GM23338 (cell line): ENCODE results near the gene LYST. TPM values are rescaled to one million over a fixed set of nuclear protein-coding genes. Genes with fewer than 3 reads are reported as not detected.

Experiments used
- ATAC-seq: fragments of 200-7000 bp; cut with Tn5 transposase; 3 replicates; pipeline ENCODE4 v1.9.1; 2020
- DNase-seq: peaks from one replicate; pipeline ENCODE4 v3.0.0-alpha.2; 2015; ENCODE audit warnings: low spot score
- H2AFZ ChIP-seq: fragments of 200-600 bp; sonication (generic); 2 replicates; pipeline ENCODE4 v1.8.0; 2016; ENCODE audit warnings: antibody characterized with exemption, mild to moderate bottlenecking, moderate library complexity
- H3F3A ChIP-seq: fragments of 200-600 bp; sonication (generic); replicated peaks from 2 replicates; pipeline ENCODE4 v1.8.0; 2017; ENCODE audit warnings: antibody characterized with exemption, mixed run types, low read depth
- H3K27ac ChIP-seq: fragments of 200-600 bp; sonication (generic); 2 replicates; pipeline ENCODE4 v1.6.1; 2016; ENCODE audit warnings: low read depth
- H3K27me3 ChIP-seq: fragments of 200-600 bp; sonication (generic); 2 replicates; pipeline ENCODE4 v1.8.0; 2016; ENCODE audit warnings: mild to moderate bottlenecking, mixed run types, moderate library complexity; ENCODE audit not compliant: insufficient read depth
- H3K36me3 ChIP-seq: fragments of 200-600 bp; sonication (generic); 2 replicates; pipeline ENCODE4 v1.8.0; 2016; ENCODE audit warnings: mild to moderate bottlenecking; ENCODE audit not compliant: insufficient read depth
- H3K4me1 ChIP-seq: fragments of 200-600 bp; sonication (generic); 2 replicates; pipeline ENCODE4 v1.8.0; 2016; ENCODE audit warnings: mild to moderate bottlenecking, moderate library complexity; ENCODE audit not compliant: insufficient read depth
- H3K4me2 ChIP-seq: fragments of 200-600 bp; sonication (generic); 2 replicates; pipeline ENCODE4 v1.7.1; 2017; ENCODE audit warnings: mixed run types
- H3K4me3 ChIP-seq: fragments of 200-600 bp; sonication (generic); 2 replicates; pipeline ENCODE4 v1.6.1; 2016; ENCODE audit warnings: mixed run types
- H3K79me2 ChIP-seq: fragments of 200-600 bp; sonication (generic); replicated peaks from 2 replicates; pipeline ENCODE4 v1.8.0; 2017; ENCODE audit warnings: mild to moderate bottlenecking; ENCODE audit not compliant: insufficient read depth
- H3K9me2 ChIP-seq: fragments of 200-600 bp; sonication (generic); 2 replicates; pipeline ENCODE4 v1.8.0; 2017; ENCODE audit not compliant: insufficient read depth
- H4K20me1 ChIP-seq: fragments of 200-600 bp; sonication (generic); replicated peaks from 2 replicates; pipeline ENCODE4 v1.8.0; 2017; ENCODE audit warnings: mild to moderate bottlenecking; ENCODE audit not compliant: insufficient read depth
- H3K27ac Mint-ChIP-seq: 2 replicates; pipeline ENCODE4 v1.8.0; 2020; ENCODE audit warnings: inconsistent platforms, mild to moderate bottlenecking, moderate library complexity, mixed read lengths
- H3K27me3 Mint-ChIP-seq: 3 replicates; pipeline ENCODE4 v1.8.0; 2022; ENCODE audit warnings: low read depth, mild to moderate bottlenecking, moderate library complexity, mixed read lengths, inconsistent platforms; ENCODE audit not compliant: insufficient read depth, poor library complexity
- H3K36me3 Mint-ChIP-seq: 3 replicates; pipeline ENCODE4 v1.8.0; 2021; ENCODE audit warnings: low read depth, mild to moderate bottlenecking, inconsistent platforms, moderate library complexity, mixed read lengths
- H3K4me1 Mint-ChIP-seq: 3 replicates; pipeline ENCODE4 v1.8.0; 2020; ENCODE audit warnings: mild to moderate bottlenecking, inconsistent platforms, mixed read lengths
- H3K4me3 Mint-ChIP-seq: 3 replicates; pipeline ENCODE4 v1.8.0; 2021; ENCODE audit warnings: moderate library complexity, mild to moderate bottlenecking, inconsistent platforms, mixed read lengths
- H3K9me3 Mint-ChIP-seq: 3 replicates; pipeline ENCODE4 v1.8.0; 2020; ENCODE audit warnings: moderate library complexity, mild to moderate bottlenecking, inconsistent platforms, mixed read lengths
- CREB1 ChIP-seq: fragments of 250-450 bp; sonication (Bioruptor Pico); IDR thresholded peaks from 2 replicates; pipeline ENCODE4 v1.5.0; 2020; ENCODE audit warnings: low read depth, mild to moderate bottlenecking, moderate library complexity
- CTCF ChIP-seq, 2 experiments: fragments of 200-600 bp in 1 of 2; sonication (generic) in 1 of 2; conservative IDR thresholded peaks; 2 replicates each; pipeline versions ENCODE4 v1.5.1 to v1.6.1; 2016 to 2017; ENCODE audit warnings: antibody characterized with exemption in 2 of 2, low read depth in 2 of 2, mild to moderate bottlenecking in 2 of 2, moderate library complexity in 1 of 2
- ETS1 ChIP-seq: IDR thresholded peaks from 2 replicates; pipeline ENCODE4 v1.6.1; 2016; ENCODE audit warnings: antibody characterized with exemption
- EZH2 ChIP-seq: fragments of 200-600 bp; sonication (generic); IDR thresholded peaks from one replicate; pipeline ENCODE4 v1.8.0; 2017; ENCODE audit warnings: antibody characterized with exemption, mild to moderate bottlenecking, low read depth; ENCODE audit not compliant: unreplicated experiment
- EZH2phosphoT487 ChIP-seq: fragments of 200-600 bp; sonication (generic); IDR thresholded peaks from one replicate; pipeline ENCODE4 v1.8.1; 2018; ENCODE audit warnings: antibody characterized with exemption; ENCODE audit not compliant: unreplicated experiment
- JUNB ChIP-seq: IDR thresholded peaks from one replicate; pipeline ENCODE4 v1.6.1; 2016; ENCODE audit warnings: antibody characterized with exemption; ENCODE audit not compliant: unreplicated experiment
- NANOG ChIP-seq: IDR thresholded peaks from 2 replicates; pipeline ENCODE4 v1.6.1; 2016; ENCODE audit warnings: antibody characterized with exemption, borderline replicate concordance
- POLR2AphosphoS5 ChIP-seq: IDR thresholded peaks from 2 replicates; pipeline ENCODE4 v1.6.1; 2016; ENCODE audit warnings: antibody characterized with exemption, low read depth
- REST ChIP-seq: IDR thresholded peaks from one replicate; pipeline ENCODE4 v1.6.1; 2018; ENCODE audit warnings: antibody characterized with exemption; ENCODE audit not compliant: unreplicated experiment
- STAT1 ChIP-seq: IDR thresholded peaks from one replicate; pipeline ENCODE4 v1.6.1; 2016; ENCODE audit warnings: antibody characterized with exemption; ENCODE audit not compliant: unreplicated experiment
- ZNF114 ChIP-seq: fragments of 250-450 bp; sonication (Bioruptor Pico); IDR thresholded peaks from 2 replicates; pipeline ENCODE4 v1.5.0; 2020; ENCODE audit warnings: mild to moderate bottlenecking, moderate library complexity
- ZNF331 ChIP-seq: fragments of 250-450 bp; sonication (Bioruptor Pico); IDR thresholded peaks from 2 replicates; pipeline ENCODE4 v1.5.0; 2020; ENCODE audit warnings: low read depth, mild to moderate bottlenecking, moderate library complexity
- ZNF462 ChIP-seq: fragments of 250-450 bp; sonication (Bioruptor Pico); IDR thresholded peaks from 2 replicates; pipeline ENCODE4 v1.5.0; 2020; ENCODE audit warnings: mild to moderate bottlenecking, moderate library complexity
- polyA plus RNA-seq: library from polyadenylated mRNA; unstranded; fragments of >200 nt; fragmentation: Nextera tagmentation; extraction: Ambion mirVana; gene quantifications from 2 replicates; pipeline ENCODE4 v1.2.1, GENCODE V29; 2016
- total RNA-seq: library from RNA; depleted of rRNA; stranded (reverse); fragments of >200 nt; shearing (Covaris generic); gene quantifications from 2 replicates; pipeline ENCODE4 v1.2.3, GENCODE V29; 2014

The LYST gene
- total and polyA plus RNA-seq, 2 experiments from 2014 or later = 0.21 to 1.0 TPM

- ATAC-seq = no peak
- no peaks in the 10 kb centered on the region for H3K36me3 ChIP-seq
- Mint-ChIP-seq H3K4me3 (no peak overlapping the region), H3K27ac (no peak overlapping the region), H3K36me3 (no peaks in the 10 kb centered on the region), H3K27me3 (no peaks in the 10 kb centered on the region), H3K4me1 (peaks cover 6% of the 10 kb centered on the region; the same call in 2 of the 3 replicates), H3K9me3 (no peaks in the 10 kb centered on the region)
- no peak for TF ChIP-seq ZNF462
- TF ChIP-seq POLR2AphosphoS5 = no peak
- no peak for TF ChIP-seq EZH2
- TF ChIP-seq ZNF331 (CRISPR knock-in tag) = no peak
- TF ChIP-seq ZNF114 (CRISPR knock-in tag) = no peak
- TF ChIP-seq CREB1 (CRISPR knock-in tag) = no peak
- no peak for TF ChIP-seq EZH2phosphoT487
- no peak for TF ChIP-seq NANOG
- no peak for TF ChIP-seq REST
- TF ChIP-seq JUNB = no peak
- TF ChIP-seq CTCF (conservative IDR thresholded peaks at IDR 0.05; ENCODE audit: low read depth in 2 of 2) = no peak
- TF ChIP-seq STAT1 = no peak
- no peak for TF ChIP-seq ETS1
- H3K27me3 ChIP-seq = no peaks in the 10 kb centered on the region
- no peak overlapping the region for H3K27ac ChIP-seq
- no peaks in the 10 kb centered on the region for H3K9me2 ChIP-seq
- no peaks in the 10 kb centered on the region for H3F3A ChIP-seq
- peaks cover 9% of the 10 kb centered on the region; the same call in 1 of the 2 replicates for H3K4me1 ChIP-seq
- H3K4me2 ChIP-seq = no peak overlapping the region
- no peaks in the 10 kb centered on the region for H3K79me2 ChIP-seq
- H3K4me3 ChIP-seq = no peak overlapping the region
- no peaks in the 10 kb centered on the region for H4K20me1 ChIP-seq
- DNase-seq = no peak
- H2AFZ ChIP-seq = peak overlapping the region; percentile 40; the same call in 1 of the 2 replicates
Observed at GRCh38 chr1:235703506-235703905, 163.2 kb downstream of the LYST start.
